Measurements from ENCODE around the gene HSF2BP. TPM values are rescaled to one million over a fixed set of nuclear protein-coding genes. Genes with fewer than 3 reads are reported as not detected.

Gene HSF2BP
- total RNA-seq, 1 experiment from 2014 or later = 1.5 TPM

GRCh38 chr21:43684424-43684823 is 25.1 kb upstream of the HSF2BP start:
- no peak overlapping the region for H3T11ph ChIP-seq (ENCODE audit: low read length)
- Mint-ChIP-seq H3K36me3 (ENCODE audit: insufficient read depth in 1 of 3, low read depth in 3 of 3) (peaks cover 48 to 81% (median 74%) of the 10 kb centered on the region in 3 experiments; a peak in 6 of 7 replicates), H3K9me3 (no peaks in the 10 kb centered on the region), H3K4me1 (no peaks in the 10 kb centered on the region), H3K27me3 (ENCODE audit: low read depth) (no peaks in the 10 kb centered on the region), H3K4me3 (no peak overlapping the region), H3K27ac (no peak overlapping the region)
- no peak overlapping the region for H2BK12ac ChIP-seq (ENCODE audit: insufficient read length, low read depth, low read length)
- H2BK15ac ChIP-seq (ENCODE audit: low read depth, low read length) = no peak overlapping the region
- H3K4me2 ChIP-seq (ENCODE audit: insufficient read depth, insufficient read length, low read length) = no peak overlapping the region
- no peak overlapping the region for H3K9ac ChIP-seq (ENCODE audit: extremely low read depth, insufficient read length, low read length)
- H3K4me1 ChIP-seq (ENCODE audit: insufficient read depth, low read length) = no peaks in the 10 kb centered on the region
- H3K23me2 ChIP-seq (ENCODE audit: insufficient read length, low read depth, low read length, poor library complexity, severe bottlenecking) = no peaks in the 10 kb centered on the region
- H2BK20ac ChIP-seq (ENCODE audit: low read depth, low read length, poor library complexity, severe bottlenecking) = no peak overlapping the region
- H2AK5ac ChIP-seq (ENCODE audit: insufficient read length, low read length) = no peak overlapping the region
- no peak overlapping the region for H3K23ac ChIP-seq (ENCODE audit: insufficient read length, low read depth, low read length)
- H4K20me1 ChIP-seq (ENCODE audit: control insufficient read depth, insufficient read depth, insufficient read length) = no peaks in the 10 kb centered on the region
- H3K18ac ChIP-seq (ENCODE audit: insufficient read length, low read depth, low read length) = no peak overlapping the region
- H3K14ac ChIP-seq (ENCODE audit: insufficient read depth, low read length) = no peak overlapping the region
- no peaks in the 10 kb centered on the region for H3K9me3 ChIP-seq (ENCODE audit: control insufficient read depth, low read depth, low read length)
- WGBS (ENCODE audit: extremely low coverage, insufficient read length, low lambda C conversion rate) = no CpG with 5 or more reads among the region's 3 CpGs
- no peak overlapping the region for H2BK120ac ChIP-seq (ENCODE audit: low read depth, low read length, poor library complexity, severe bottlenecking)
- H2AFZ ChIP-seq (ENCODE audit: low read length) = no peak overlapping the region
- no peak overlapping the region for H4K91ac ChIP-seq (ENCODE audit: insufficient read length, low read depth, low read length)
- no peak overlapping the region for H3K56ac ChIP-seq (ENCODE audit: insufficient read length, low read depth, low read length)
- H4K8ac ChIP-seq (replicated peaks; ENCODE audit: insufficient read length, low read depth, low read length) = no peak overlapping the region
- no peak for DNase-seq
- H2BK5ac ChIP-seq (ENCODE audit: insufficient read length, low read length) = no peak overlapping the region
- no peak overlapping the region for H3K27ac ChIP-seq (ENCODE audit: insufficient read length, low read depth, low read length)
- H3K79me1 ChIP-seq (ENCODE audit: insufficient read depth, low read depth, low read length, poor library complexity, severe bottlenecking) = peaks cover 2% of the 10 kb centered on the region
- H3K27me3 ChIP-seq (ENCODE audit: insufficient read depth, low read length) = no peaks in the 10 kb centered on the region
- no peak overlapping the region for H3K4ac ChIP-seq (ENCODE audit: low read depth, low read length)
- no peak for TF ChIP-seq CTCF (conservative IDR thresholded peaks at IDR 0.05)
- no peaks in the 10 kb centered on the region for H3K79me2 ChIP-seq (ENCODE audit: insufficient read depth, low read length)
- no peak overlapping the region for H4K5ac ChIP-seq (ENCODE audit: insufficient read length, low read depth, low read length)
